Neural cell (in vitro differentiated cells): ENCODE measurements around the gene RPGRIP1L. TPM values are rescaled to one million over a fixed set of nuclear protein-coding genes. Genes with fewer than 3 reads are reported as not detected.

Experiments used
- H2AFZ ChIP-seq: fragments of 200-600, 300-800 bp; sonication (generic), shearing (Covaris generic); 2 replicates; pipeline ENCODE4 v1.6.0; 2014; ENCODE audit warnings: low read depth, mild to moderate bottlenecking, antibody characterized with exemption, low read length, moderate library complexity
- H3F3A ChIP-seq: fragments of 200-600 bp; shearing (Covaris generic); 2 replicates; pipeline ENCODE4 v1.6.1; 2016; ENCODE audit warnings: mild to moderate bottlenecking, moderate library complexity, mixed read lengths, antibody characterized with exemption, low read length; ENCODE audit not compliant: insufficient read depth, poor library complexity, severe bottlenecking
- H3K27ac ChIP-seq: fragments of 200-600, 300-800 bp; sonication (generic), shearing (Covaris generic); 2 replicates; pipeline ENCODE4 v1.5.1; 2014; ENCODE audit warnings: mild to moderate bottlenecking, low read length, moderate library complexity
- H3K27me3 ChIP-seq: fragments of 300-800, 200-600 bp; sonication (generic), shearing (Covaris generic); 2 replicates; pipeline ENCODE4 v1.6.0; 2014; ENCODE audit warnings: mild to moderate bottlenecking, low read depth, low read length, moderate library complexity; ENCODE audit not compliant: insufficient read depth
- H3K36me3 ChIP-seq: fragments of 300-800, 200-600 bp; sonication (generic), shearing (Covaris generic); 2 replicates; pipeline ENCODE4 v1.5.1; 2014; ENCODE audit warnings: mild to moderate bottlenecking, antibody characterized with exemption, low read length, moderate library complexity; ENCODE audit not compliant: insufficient read depth
- H3K4me2 ChIP-seq: fragments of 300-800, 200-600 bp; sonication (generic), shearing (Covaris generic); 2 replicates; pipeline ENCODE4 v1.6.0; 2014; ENCODE audit warnings: mild to moderate bottlenecking, low read length
- H3K4me3 ChIP-seq: fragments of 300-800, 200-600 bp; sonication (generic), shearing (Covaris generic); 2 replicates; pipeline ENCODE4 v1.5.1; 2014; ENCODE audit warnings: mild to moderate bottlenecking, low read length, moderate library complexity
- H3K79me2 ChIP-seq: fragments of 200-600 bp; shearing (Covaris generic); replicated peaks from 2 replicates; pipeline ENCODE4 v1.6.0; 2014; ENCODE audit warnings: mild to moderate bottlenecking, low read length, moderate library complexity; ENCODE audit not compliant: insufficient read depth
- H3K9ac ChIP-seq: fragments of 300-800, 200-600 bp; sonication (generic), shearing (Covaris generic); 2 replicates; pipeline ENCODE4 v1.6.1; 2016; ENCODE audit warnings: mild to moderate bottlenecking, low read length, mixed read lengths
- H3K9me2 ChIP-seq: fragments of 200-600 bp; shearing (Covaris generic); 2 replicates; pipeline ENCODE4 v1.6.1; 2016; ENCODE audit warnings: mild to moderate bottlenecking, low read length, mixed read lengths; ENCODE audit not compliant: insufficient read depth
- H3K9me3 ChIP-seq: fragments of 200-600, 300-800 bp; sonication (generic), shearing (Covaris generic); 2 replicates; pipeline ENCODE4 v1.6.1; 2016; ENCODE audit warnings: mild to moderate bottlenecking, mixed run types, low read length, moderate library complexity, mixed read lengths
- H4K20me1 ChIP-seq: fragments of 200-600 bp; shearing (Covaris generic); 2 replicates; pipeline ENCODE4 v1.6.1; 2016; ENCODE audit warnings: mild to moderate bottlenecking, mixed run types; ENCODE audit not compliant: insufficient read depth
- CTCF ChIP-seq: fragments of 450-650 bp; IDR thresholded peaks from 2 replicates; pipeline ENCODE4 v1.5.1; 2014; ENCODE audit warnings: antibody characterized with exemption, mild to moderate bottlenecking, moderate library complexity; ENCODE audit not compliant: poor library complexity, severe bottlenecking
- EP300 ChIP-seq: fragments of 450-650 bp; conservative IDR thresholded peaks from 2 replicates; pipeline ENCODE4 v1.6.1; 2014; ENCODE audit warnings: antibody characterized with exemption, mild to moderate bottlenecking, moderate library complexity; ENCODE audit not compliant: poor library complexity, severe bottlenecking
- EZH2 ChIP-seq: fragments of 200-600, 300-800 bp; shearing (Covaris generic), sonication (generic); IDR thresholded peaks from 2 replicates; pipeline ENCODE4 v1.6.1; 2014; ENCODE audit warnings: antibody characterized with exemption, low read length, borderline replicate concordance, mild to moderate bottlenecking; ENCODE audit not compliant: insufficient read depth, poor library complexity, severe bottlenecking
- MXI1 ChIP-seq: fragments of 450-650 bp; conservative IDR thresholded peaks from 2 replicates; pipeline ENCODE4 v1.6.1; 2014; ENCODE audit warnings: antibody characterized with exemption, mild to moderate bottlenecking; ENCODE audit not compliant: poor library complexity, severe bottlenecking
- POLR2AphosphoS5 ChIP-seq: IDR thresholded peaks from 2 replicates; pipeline ENCODE4 v1.6.1; 2012
- RAD21 ChIP-seq: fragments of 450-650 bp; conservative IDR thresholded peaks from 2 replicates; pipeline ENCODE4 v1.6.1; 2014; ENCODE audit warnings: antibody characterized with exemption, mild to moderate bottlenecking, moderate library complexity
- REST ChIP-seq: IDR thresholded peaks from 2 replicates; pipeline ENCODE4 v1.6.1; 2012; ENCODE audit warnings: borderline replicate concordance
- SMC3 ChIP-seq: fragments of 450-650 bp; conservative IDR thresholded peaks from 2 replicates; pipeline ENCODE4 v1.6.1; 2014; ENCODE audit warnings: antibody characterized with exemption, mild to moderate bottlenecking, moderate library complexity; ENCODE audit not compliant: poor library complexity
- TAF1 ChIP-seq: IDR thresholded peaks from 2 replicates; pipeline ENCODE4 v1.6.1; 2012; ENCODE audit warnings: low read depth
- polyA plus RNA-seq: library from polyadenylated mRNA; depleted of rRNA; stranded (reverse); fragments of >200 nt; gene quantifications from 2 replicates; pipeline ENCODE4 v1.2.3, GENCODE V29; 2014

The RPGRIP1L gene
- polyA plus RNA-seq, 1 donor from 2014 or later: 24.6 TPM

- Histone ChIP-seq H3K9me2 (no peaks in the 10 kb centered on the region), H3K4me2 (no peak overlapping the region), H2AFZ (no peak overlapping the region), H4K20me1 (no peaks in the 10 kb centered on the region), H3K27ac (no peak overlapping the region), H3K9me3 (no peaks in the 10 kb centered on the region), H3K79me2 (no peaks in the 10 kb centered on the region), H3K36me3 (no peaks in the 10 kb centered on the region), H3F3A (no peaks in the 10 kb centered on the region), H3K4me3 (no peak overlapping the region), H3K9ac (no peak overlapping the region), H3K27me3 (no peaks in the 10 kb centered on the region)
- no peak for TF ChIP-seq SMC3
- no peak for TF ChIP-seq RAD21
- no peak for TF ChIP-seq CTCF
- no peak for TF ChIP-seq TAF1
- TF ChIP-seq MXI1: no peak
- no peak for TF ChIP-seq EP300
- TF ChIP-seq REST: no peak
- TF ChIP-seq EZH2: no peak
- TF ChIP-seq POLR2AphosphoS5: no peak
Observed at GRCh38 chr16:53599548-53599947, 104.1 kb downstream of the RPGRIP1L start.

- Histone ChIP-seq H3K79me2 (no peaks in the 10 kb centered on the region), H3K27ac (no peak overlapping the region), H4K20me1 (no peaks in the 10 kb centered on the region)
Observed at GRCh38 chr16:53598511-53599275, 105.0 kb downstream of the RPGRIP1L start.

More at GRCh38 chr16:53598511-53599275, 105.0 kb downstream of the RPGRIP1L start:
- no peaks in the 10 kb centered on the region for H3K9me3 ChIP-seq
- H3F3A ChIP-seq: no peaks in the 10 kb centered on the region
- H3K4me3 ChIP-seq: no peak overlapping the region
- no peaks in the 10 kb centered on the region for H3K36me3 ChIP-seq
- no peak overlapping the region for H3K4me2 ChIP-seq
- H3K9ac ChIP-seq: no peak overlapping the region
- H3K9me2 ChIP-seq: no peaks in the 10 kb centered on the region
- H2AFZ ChIP-seq: no peak overlapping the region
- TF ChIP-seq REST (no peak), TAF1 (no peak), CTCF (no peak), EZH2 (no peak), POLR2AphosphoS5 (no peak), RAD21 (no peak), MXI1 (no peak), SMC3 (no peak)
- no peaks in the 10 kb centered on the region for H3K27me3 ChIP-seq
